HG03460 (cell line): ENCODE measurements around the gene APMAP.

Experiments
- ATAC-seq: cut with Tn5 transposase; IDR thresholded peaks from one replicate; pipeline ENCODE4 v1.9.1; 2021; ENCODE audit not compliant: unreplicated experiment

Gene APMAP

DNA sequence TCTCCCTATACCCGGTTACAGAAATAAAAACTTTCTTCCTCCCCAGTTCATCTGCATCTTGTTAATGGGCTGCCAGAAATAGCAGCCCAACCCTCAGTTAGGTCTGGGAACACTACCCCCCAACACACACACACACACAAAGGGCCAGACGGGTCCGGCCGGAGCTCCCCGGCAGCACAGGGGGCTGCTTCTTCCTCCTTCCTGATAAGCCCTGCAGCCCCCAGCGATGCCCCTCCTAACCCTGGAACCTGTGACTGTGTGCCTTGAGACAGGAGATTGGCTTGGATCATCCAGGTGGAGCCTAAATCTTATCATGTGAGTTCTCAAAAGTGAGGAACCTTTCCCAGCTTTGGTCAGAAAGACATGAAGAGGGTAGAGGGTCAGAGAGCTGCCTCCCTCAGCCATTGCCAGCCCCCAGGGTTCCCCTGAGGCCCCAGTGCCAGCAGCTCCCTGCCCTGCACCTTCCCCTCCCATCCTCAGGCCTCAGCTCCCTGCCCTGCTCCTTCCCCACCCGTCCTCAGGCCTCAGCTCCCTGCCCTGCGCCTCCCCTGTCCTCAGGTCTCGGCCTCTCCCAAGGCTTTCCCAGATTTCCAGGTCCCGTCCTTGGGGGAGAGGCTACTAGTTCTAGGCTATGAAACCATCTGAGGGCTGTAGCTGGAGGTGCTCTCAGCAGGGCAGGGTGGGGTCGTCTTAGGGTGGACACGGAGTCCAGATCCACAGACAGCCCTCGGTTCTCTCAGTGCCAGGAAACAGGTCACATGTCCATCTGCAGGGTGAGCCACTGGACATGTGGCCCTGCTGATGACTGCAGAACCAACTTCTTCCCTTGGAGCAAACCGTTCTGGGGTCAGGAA is 77.9 kb downstream of the APMAP start:
- ATAC-seq = no peak

GRCh38 chr20:24913076-24913628 is 79.4 kb downstream of the APMAP start:
- no peak for ATAC-seq
